Gastroesophageal sphincter (tissue), 4 donors: ENCODE measurements around the gene CMC2. TPM values are rescaled to one million over a fixed set of nuclear protein-coding genes. Genes with fewer than 3 reads are reported as not detected.

Source experiments
- ATAC-seq: fragments of 150-250 bp; one replicate; pipeline ENCODE4 v1.9.1; 2016; ENCODE audit warnings: mild to moderate bottlenecking, moderate library complexity
- H3K27ac ChIP-seq, 4 donors: fragments of 200-600 bp; sonication (generic) in 3 of 4; 1 replicate in 3 of 4; 2 replicates in 1 of 4; pipeline ENCODE4 v1.5.1; 2016 to 2019
- H3K27me3 ChIP-seq: fragments of 200-600 bp; sonication (generic); one replicate; pipeline ENCODE4 v1.5.1; 2019
- H3K36me3 ChIP-seq, 2 donors: fragments of 200-600 bp; sonication (generic); one replicate each; pipeline ENCODE4 v1.5.1; 2019; ENCODE audit warnings: control low read depth in 1 of 2
- H3K4me1 ChIP-seq, 3 donors: fragments of 200-600 bp; sonication (generic); 1 replicate in 2 of 3; 2 replicates in 1 of 3; pipeline ENCODE4 v1.5.1; 2016 to 2019; ENCODE audit warnings: control low read depth in 2 of 3
- H3K4me3 ChIP-seq, 2 donors: fragments of 200-600 bp; sonication (generic); one replicate each; pipeline ENCODE4 v1.5.1; 2019; ENCODE audit warnings: mild to moderate bottlenecking in 1 of 2, moderate library complexity in 1 of 2
- H3K9me3 ChIP-seq, 3 donors: fragments of 200-600 bp; sonication (generic); one replicate each; pipeline ENCODE4 v1.5.1; 2017 to 2019; ENCODE audit warnings: control low read depth in 2 of 3
- CTCF ChIP-seq, 4 experiments: fragments of 200-600 bp in 2 of 4; fragments of 450-650 bp in 2 of 4; sonication (generic) in 1 of 4; IDR thresholded peaks; one replicate each; pipeline ENCODE4 v1.5.1; 2017 to 2019; ENCODE audit warnings: antibody characterized with exemption in 4 of 4, mild to moderate bottlenecking in 2 of 4, moderate library complexity in 2 of 4
- EP300 ChIP-seq: sonication (generic); formaldehyde crosslinking; IDR thresholded peaks from one replicate; pipeline ENCODE4 v1.6.1; 2017; ENCODE audit warnings: antibody characterized with exemption, mild to moderate bottlenecking
- POLR2A ChIP-seq, 2 donors: fragments of 450-650 bp; IDR thresholded peaks; one replicate each; pipeline ENCODE4 v1.6.1; 2017; ENCODE audit warnings: antibody characterized with exemption in 2 of 2, mild to moderate bottlenecking in 2 of 2, moderate library complexity in 1 of 2
- POLR2AphosphoS5 ChIP-seq: sonication (generic); formaldehyde crosslinking; IDR thresholded peaks from one replicate; pipeline ENCODE4 v1.6.1; 2017; ENCODE audit warnings: antibody characterized with exemption
- WGBS, 2 donors: methylation state at CpG; one replicate each; pipeline ENCODE4 v1.1.5; 2018; ENCODE audit warnings: low coverage in 1 of 2; 5-methylcytosine and 5-hydroxymethylcytosine counted together
- total RNA-seq, 4 donors: library from RNA; depleted of rRNA; stranded (reverse); fragments of >200 nt; gene quantifications; one replicate each; pipeline ENCODE4 v1.1.0, GENCODE V29; 2016

Gene CMC2
- total RNA-seq, 4 donors from 2014 or later = 13.7 to 64.0 (median 38.2) TPM

- 91 to 96% methylated on average over 5 to 7 of the region's 7 CpGs for WGBS, 2 donors
- no peak overlapping the region for H3K27ac ChIP-seq
- no peaks in the 10 kb centered on the region for H3K27me3 ChIP-seq
- H3K4me1 ChIP-seq = peaks cover 0 to 9% (median 0%) of the 10 kb centered on the region in 3 donors
- H3K36me3 ChIP-seq = no peaks in the 10 kb centered on the region
- ATAC-seq = no peak
- TF ChIP-seq POLR2A (IDR thresholded peaks at IDR 0.05) (no peak), EP300 (no peak), CTCF (IDR thresholded peaks at IDR 0.05) (no peak), POLR2AphosphoS5 (no peak)
- H3K4me3 ChIP-seq = no peak overlapping the region
- no peaks in the 10 kb centered on the region for H3K9me3 ChIP-seq
Measured at GRCh38 chr16:80997964-80998620, 8.6 kb downstream of the CMC2 start.

GRCh38 chr16:80997139-80997798 lies 9.4 kb downstream of the CMC2 start:
- H3K27ac ChIP-seq = no peak overlapping the region
- no peaks in the 10 kb centered on the region for H3K36me3 ChIP-seq
- TF ChIP-seq POLR2A (IDR thresholded peaks at IDR 0.05) = no peak
- TF ChIP-seq EP300 = no peak
- TF ChIP-seq CTCF (IDR thresholded peaks at IDR 0.05) = no peak
- TF ChIP-seq POLR2AphosphoS5 = no peak
- H3K27me3 ChIP-seq = no peaks in the 10 kb centered on the region
- H3K4me1 ChIP-seq = peaks cover 0 to 9% (median 0%) of the 10 kb centered on the region in 3 donors
- 47 to 60% methylated on average over 9 of the region's 9 CpGs for WGBS, 2 donors
- H3K9me3 ChIP-seq = no peaks in the 10 kb centered on the region
- H3K4me3 ChIP-seq = no peak overlapping the region
- no peak for ATAC-seq

GRCh38 chr16:80996688-80997138 lies 10.0 kb downstream of the CMC2 start:
- Histone ChIP-seq H3K4me3 (no peak overlapping the region), H3K4me1 (peaks cover 0 to 9% (median 0%) of the 10 kb centered on the region in 3 donors), H3K27me3 (no peaks in the 10 kb centered on the region), H3K36me3 (no peaks in the 10 kb centered on the region), H3K9me3 (no peaks in the 10 kb centered on the region), H3K27ac (no peak overlapping the region)
- no peak for ATAC-seq
- 58 to 64% methylated on average over 4 of the region's 4 CpGs for WGBS, 2 donors
- TF ChIP-seq EP300 (no peak), POLR2AphosphoS5 (no peak), POLR2A (IDR thresholded peaks at IDR 0.05) (no peak), CTCF (IDR thresholded peaks at IDR 0.05) (no peak)

- Histone ChIP-seq H3K9me3 (no peaks in the 10 kb centered on the region), H3K4me1 (peaks cover 0 to 9% (median 0%) of the 10 kb centered on the region in 3 donors), H3K27ac (no peak overlapping the region), H3K4me3 (no peak overlapping the region), H3K36me3 (peaks cover 0 to 7% of the 10 kb centered on the region in 2 donors), H3K27me3 (no peaks in the 10 kb centered on the region)
- TF ChIP-seq POLR2A (IDR thresholded peaks at IDR 0.05) (no peak), POLR2AphosphoS5 (no peak), EP300 (no peak), CTCF (IDR thresholded peaks at IDR 0.05) (no peak)
- no peak for ATAC-seq
Measured at GRCh38 chr16:80994451-80994850, 12.2 kb downstream of the CMC2 start.

GRCh38 chr16:80993834-80994233 lies 12.9 kb downstream of the CMC2 start:
- Histone ChIP-seq H3K27ac (no peak overlapping the region), H3K4me3 (no peak overlapping the region), H3K9me3 (no peaks in the 10 kb centered on the region), H3K27me3 (no peaks in the 10 kb centered on the region), H3K36me3 (peaks cover 0 to 7% of the 10 kb centered on the region in 2 donors), H3K4me1 (peaks cover 0 to 9% (median 0%) of the 10 kb centered on the region in 3 donors)
- TF ChIP-seq CTCF (IDR thresholded peaks at IDR 0.05) (no peak), POLR2AphosphoS5 (no peak), POLR2A (IDR thresholded peaks at IDR 0.05) (no peak)
- no peak for ATAC-seq
